Liver (tissue), 9 donors: Measurements from ENCODE around the gene DPP6. TPM values are rescaled to one million over a fixed set of nuclear protein-coding genes. Genes with fewer than 3 reads are reported as not detected.
"Not testable (repeated sequence)": the region's sequence is repeated elsewhere in the genome, so short reads cannot be mapped to it uniquely, and the experiment has no call there.

Experiments used
- DNase-seq: peaks from one replicate; pipeline ENCODE4 v3.0.0-alpha.2; 2017; ENCODE audit warnings: low spot score
- H3K27ac ChIP-seq, 2 donors: one replicate each; pipeline ENCODE4 v1.7.0; 2013; ENCODE audit warnings: inconsistent platforms in 2 of 2, low read length in 2 of 2, control low read depth in 1 of 2, low read depth in 1 of 2, mild to moderate bottlenecking in 1 of 2
- H3K27me3 ChIP-seq, 4 donors: one replicate each; pipeline versions ENCODE4 v1.6.1 to v1.7.0; 2013; ENCODE audit warnings: low read length in 3 of 4, inconsistent platforms in 1 of 4, mild to moderate bottlenecking in 1 of 4, moderate library complexity in 1 of 4; ENCODE audit not compliant: control insufficient read depth in 4 of 4, insufficient read depth in 4 of 4
- H3K36me3 ChIP-seq, 4 donors: one replicate each; pipeline versions ENCODE4 v1.6.1 to v1.7.0; 2013; ENCODE audit warnings: low read length in 3 of 4, mild to moderate bottlenecking in 3 of 4, low read depth in 1 of 4, moderate library complexity in 1 of 4; ENCODE audit not compliant: control insufficient read depth in 4 of 4, insufficient read depth in 3 of 4
- H3K4me1 ChIP-seq, 4 donors: one replicate each; pipeline versions ENCODE4 v1.6.1 to v1.7.0; 2013; ENCODE audit warnings: low read length in 3 of 4, mild to moderate bottlenecking in 3 of 4, moderate library complexity in 1 of 4; ENCODE audit not compliant: control insufficient read depth in 4 of 4, insufficient read depth in 4 of 4
- H3K4me3 ChIP-seq, 3 donors: one replicate each; pipeline versions ENCODE4 v1.6.1 to v1.7.0; 2013; ENCODE audit warnings: low read length in 3 of 3, control low read depth in 1 of 3, low read depth in 1 of 3, mild to moderate bottlenecking in 1 of 3
- H3K9ac ChIP-seq, 2 donors: one replicate each; pipeline ENCODE4 v1.7.0; 2013; ENCODE audit warnings: low read length in 2 of 2, mild to moderate bottlenecking in 2 of 2, moderate library complexity in 2 of 2, control low read depth in 1 of 2, low read depth in 1 of 2
- H3K9me3 ChIP-seq, 4 donors: one replicate each; pipeline versions ENCODE4 v1.6.1 to v1.7.0; 2013; ENCODE audit warnings: low read length in 3 of 4; ENCODE audit not compliant: control insufficient read depth in 4 of 4
- EGR1 ChIP-seq, 2 donors: IDR thresholded peaks; 2 replicates each; pipeline ENCODE4 v1.6.1; 2016 to 2018; ENCODE audit warnings: antibody characterized with exemption in 2 of 2, low read depth in 2 of 2
- FOXA1 ChIP-seq: IDR thresholded peaks from 2 replicates; pipeline ENCODE4 v1.6.1; 2016; ENCODE audit warnings: antibody characterized with exemption
- FOXA2 ChIP-seq: IDR thresholded peaks from 2 replicates; pipeline ENCODE4 v1.6.1; 2016; ENCODE audit warnings: antibody characterized with exemption
- GABPA ChIP-seq, 2 donors: IDR thresholded peaks in 1 of 2; conservative IDR thresholded peaks in 1 of 2; 2 replicates each; pipeline ENCODE4 v1.6.1; 2016; ENCODE audit warnings: antibody characterized with exemption in 2 of 2, mild to moderate bottlenecking in 1 of 2, moderate library complexity in 1 of 2
- HNF4A ChIP-seq, 2 donors: conservative IDR thresholded peaks; 2 replicates each; pipeline ENCODE4 v1.6.1; 2016; ENCODE audit warnings: antibody characterized with exemption in 2 of 2, mild to moderate bottlenecking in 2 of 2
- HNF4G ChIP-seq: IDR thresholded peaks from 2 replicates; pipeline ENCODE4 v1.6.1; 2016; ENCODE audit warnings: antibody characterized with exemption
- JUND ChIP-seq, 2 donors: IDR thresholded peaks; 2 replicates each; pipeline ENCODE4 v1.6.1; 2016; ENCODE audit warnings: antibody characterized with exemption in 2 of 2
- NR2F2 ChIP-seq: IDR thresholded peaks from 2 replicates; pipeline ENCODE4 v1.6.1; 2016; ENCODE audit warnings: antibody characterized with exemption
- RAD21 ChIP-seq, 2 donors: IDR thresholded peaks; 2 replicates each; pipeline ENCODE4 v1.6.1; 2016; ENCODE audit warnings: antibody characterized with exemption in 2 of 2, mild to moderate bottlenecking in 2 of 2
- RXRA ChIP-seq, 2 donors: IDR thresholded peaks; 2 replicates each; pipeline ENCODE4 v1.6.1; 2017 to 2018; ENCODE audit warnings: antibody characterized with exemption in 2 of 2, mild to moderate bottlenecking in 1 of 2
- SP1 ChIP-seq: IDR thresholded peaks from 2 replicates; pipeline ENCODE4 v1.6.1; 2018; ENCODE audit warnings: antibody characterized with exemption, mild to moderate bottlenecking
- TAF1 ChIP-seq: conservative IDR thresholded peaks from 2 replicates; pipeline ENCODE4 v1.6.1; 2016; ENCODE audit warnings: antibody characterized with exemption, mild to moderate bottlenecking
- YY1 ChIP-seq: IDR thresholded peaks from 2 replicates; pipeline ENCODE4 v1.6.1; 2016; ENCODE audit warnings: antibody characterized with exemption, mild to moderate bottlenecking
- ZBTB33 ChIP-seq: IDR thresholded peaks from 2 replicates; pipeline ENCODE4 v1.6.1; 2016; ENCODE audit warnings: antibody characterized with exemption
- WGBS: extraction: QIAGEN DNeasy Blood & Tissue Kit; methylation state at CpG from one replicate; pipeline ENCODE4 v1.1.7; 2013; 5-methylcytosine and 5-hydroxymethylcytosine counted together
- polyA plus RNA-seq, 2 donors: library from polyadenylated mRNA; stranded (reverse) in 1 of 2; unstranded in 1 of 2; fragments of 200-250 nt in 1 of 2; fragments of >200 nt in 1 of 2; fragmentation: Nextera tagmentation in 1 of 2; extraction: Ambion mirVana in 1 of 2; gene quantifications; one replicate each; pipeline versions ENCODE4 v1.2.1 to v1.2.3, GENCODE V29; 2013 to 2015
- total RNA-seq, 2 donors: library from RNA; depleted of rRNA; stranded (reverse); fragments of >200 nt; gene quantifications; one replicate each; pipeline ENCODE4 v1.2.3, GENCODE V29; 2014
- TF ChIP-seq, protein P1 (sequence below): IDR thresholded peaks from 2 replicates; pipeline ENCODE4 v1.6.1; 2016; ENCODE audit warnings: antibody characterized with exemption, mild to moderate bottlenecking
- TF ChIP-seq, protein P2 (sequence below): IDR thresholded peaks from 2 replicates; pipeline ENCODE4 v1.6.1; 2016; ENCODE audit warnings: antibody characterized with exemption
- TF ChIP-seq, protein P3 (sequence below): IDR thresholded peaks from 2 replicates; pipeline ENCODE4 v1.6.1; 2016; ENCODE audit warnings: antibody characterized with exemption
- donor health status: healthy.
- donor health status: healthy.
- donor health status: healthy.
- donor health status: healthy.
- donor health status: healthy.

Gene DPP6
- total and polyA plus RNA-seq, 4 donors = 0.01 TPM; not detected in 3

DNA sequence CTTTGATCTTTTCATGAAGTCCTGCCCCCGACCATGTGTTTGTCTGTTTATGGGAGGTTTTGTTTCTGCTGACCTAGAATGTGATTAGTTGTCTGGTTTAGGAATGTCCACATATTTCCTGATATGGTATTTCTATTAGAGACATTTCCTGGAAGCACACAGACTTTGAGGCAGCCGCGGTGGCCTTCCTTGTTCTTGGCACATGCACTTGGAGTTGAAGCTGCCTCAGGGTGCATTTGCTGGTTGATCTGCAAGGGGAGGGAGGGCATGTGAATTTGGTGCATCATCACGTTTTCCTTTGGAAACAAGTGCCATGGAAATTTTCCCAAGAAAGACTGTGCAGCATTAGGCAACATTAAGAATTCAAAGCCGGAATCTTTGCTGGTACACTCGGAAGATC is 622.0 kb downstream of the DPP6 start:
- Histone ChIP-seq H3K4me1 (no peaks in the 10 kb centered on the region), H3K27ac (no peak overlapping the region), H3K27me3 (no peaks in the 10 kb centered on the region), H3K9me3 (no peaks in the 10 kb centered on the region), H3K36me3 (no peaks in the 10 kb centered on the region), H3K9ac (no peak overlapping the region), H3K4me3 (no peak overlapping the region)
- no peak for TF ChIP-seq NR2F2
- no peak for TF ChIP-seq GABPA (IDR thresholded peaks at IDR 0.05 in 1 of 2, conservative IDR thresholded peaks at IDR 0.05 in 1 of 2)
- TF ChIP-seq ZBTB33 = no peak
- TF ChIP-seq YY1 = no peak
- TF ChIP-seq HNF4G = no peak
- TF ChIP-seq RXRA (IDR thresholded peaks at IDR 0.05) = no peak
- no peak for TF ChIP-seq JUND (IDR thresholded peaks at IDR 0.05)
- no peak for TF ChIP-seq FOXA2
- TF ChIP-seq TAF1 = no peak
- TF ChIP-seq HNF4A (conservative IDR thresholded peaks at IDR 0.05) = no peak
- no peak for TF ChIP-seq EGR1 (IDR thresholded peaks at IDR 0.05; ENCODE audit: low read depth in 2 of 2)
- TF ChIP-seq, protein P1, sequence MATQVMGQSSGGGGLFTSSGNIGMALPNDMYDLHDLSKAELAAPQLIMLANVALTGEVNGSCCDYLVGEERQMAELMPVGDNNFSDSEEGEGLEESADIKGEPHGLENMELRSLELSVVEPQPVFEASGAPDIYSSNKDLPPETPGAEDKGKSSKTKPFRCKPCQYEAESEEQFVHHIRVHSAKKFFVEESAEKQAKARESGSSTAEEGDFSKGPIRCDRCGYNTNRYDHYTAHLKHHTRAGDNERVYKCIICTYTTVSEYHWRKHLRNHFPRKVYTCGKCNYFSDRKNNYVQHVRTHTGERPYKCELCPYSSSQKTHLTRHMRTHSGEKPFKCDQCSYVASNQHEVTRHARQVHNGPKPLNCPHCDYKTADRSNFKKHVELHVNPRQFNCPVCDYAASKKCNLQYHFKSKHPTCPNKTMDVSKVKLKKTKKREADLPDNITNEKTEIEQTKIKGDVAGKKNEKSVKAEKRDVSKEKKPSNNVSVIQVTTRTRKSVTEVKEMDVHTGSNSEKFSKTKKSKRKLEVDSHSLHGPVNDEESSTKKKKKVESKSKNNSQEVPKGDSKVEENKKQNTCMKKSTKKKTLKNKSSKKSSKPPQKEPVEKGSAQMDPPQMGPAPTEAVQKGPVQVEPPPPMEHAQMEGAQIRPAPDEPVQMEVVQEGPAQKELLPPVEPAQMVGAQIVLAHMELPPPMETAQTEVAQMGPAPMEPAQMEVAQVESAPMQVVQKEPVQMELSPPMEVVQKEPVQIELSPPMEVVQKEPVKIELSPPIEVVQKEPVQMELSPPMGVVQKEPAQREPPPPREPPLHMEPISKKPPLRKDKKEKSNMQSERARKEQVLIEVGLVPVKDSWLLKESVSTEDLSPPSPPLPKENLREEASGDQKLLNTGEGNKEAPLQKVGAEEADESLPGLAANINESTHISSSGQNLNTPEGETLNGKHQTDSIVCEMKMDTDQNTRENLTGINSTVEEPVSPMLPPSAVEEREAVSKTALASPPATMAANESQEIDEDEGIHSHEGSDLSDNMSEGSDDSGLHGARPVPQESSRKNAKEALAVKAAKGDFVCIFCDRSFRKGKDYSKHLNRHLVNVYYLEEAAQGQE = no peak
- TF ChIP-seq, protein P2, sequence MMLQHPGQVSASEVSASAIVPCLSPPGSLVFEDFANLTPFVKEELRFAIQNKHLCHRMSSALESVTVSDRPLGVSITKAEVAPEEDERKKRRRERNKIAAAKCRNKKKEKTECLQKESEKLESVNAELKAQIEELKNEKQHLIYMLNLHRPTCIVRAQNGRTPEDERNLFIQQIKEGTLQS = no peak
- no peak for TF ChIP-seq SP1
- 69% methylated on average over 6 of the region's 6 CpGs for WGBS
- no peak for DNase-seq

DNA sequence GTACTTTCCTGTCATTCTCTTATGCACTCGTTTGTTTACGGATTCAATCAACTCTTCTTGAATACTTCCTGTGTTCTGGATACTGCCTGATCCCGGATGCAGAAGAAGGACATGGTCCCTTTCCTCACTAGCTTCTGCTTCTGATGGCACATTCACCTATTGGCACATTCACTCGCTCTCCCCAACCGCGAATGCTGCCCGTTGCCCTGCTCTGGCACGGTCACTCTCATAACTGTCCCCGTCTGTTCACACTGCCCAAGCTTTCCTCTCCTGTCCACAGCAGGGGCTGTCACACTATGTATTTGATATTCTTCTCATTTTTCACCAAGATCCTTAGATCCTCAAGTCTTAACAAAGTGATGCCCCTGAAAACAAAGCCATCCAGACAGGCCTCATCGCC is 623.4 kb downstream of the DPP6 start:
- 87% methylated on average over 10 of the region's 10 CpGs for WGBS
- Histone ChIP-seq H3K36me3 (no peaks in the 10 kb centered on the region), H3K4me3 (no peak overlapping the region), H3K4me1 (no peaks in the 10 kb centered on the region), H3K9ac (no peak overlapping the region), H3K27me3 (no peaks in the 10 kb centered on the region), H3K27ac (no peak overlapping the region), H3K9me3 (no peaks in the 10 kb centered on the region)
- DNase-seq = no peak
- no peak for TF ChIP-seq FOXA1
- TF ChIP-seq RXRA (IDR thresholded peaks at IDR 0.05) = no peak
- no peak for TF ChIP-seq RAD21 (IDR thresholded peaks at IDR 0.05)
- TF ChIP-seq GABPA (IDR thresholded peaks at IDR 0.05 in 1 of 2, conservative IDR thresholded peaks at IDR 0.05 in 1 of 2) = no peak
- TF ChIP-seq, protein P2 = no peak
- TF ChIP-seq JUND (IDR thresholded peaks at IDR 0.05) = no peak
- no peak for TF ChIP-seq HNF4G
- no peak for TF ChIP-seq EGR1 (IDR thresholded peaks at IDR 0.05; ENCODE audit: low read depth in 2 of 2)
- TF ChIP-seq, protein P3, sequence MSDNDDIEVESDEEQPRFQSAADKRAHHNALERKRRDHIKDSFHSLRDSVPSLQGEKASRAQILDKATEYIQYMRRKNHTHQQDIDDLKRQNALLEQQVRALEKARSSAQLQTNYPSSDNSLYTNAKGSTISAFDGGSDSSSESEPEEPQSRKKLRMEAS = no peak

DNA sequence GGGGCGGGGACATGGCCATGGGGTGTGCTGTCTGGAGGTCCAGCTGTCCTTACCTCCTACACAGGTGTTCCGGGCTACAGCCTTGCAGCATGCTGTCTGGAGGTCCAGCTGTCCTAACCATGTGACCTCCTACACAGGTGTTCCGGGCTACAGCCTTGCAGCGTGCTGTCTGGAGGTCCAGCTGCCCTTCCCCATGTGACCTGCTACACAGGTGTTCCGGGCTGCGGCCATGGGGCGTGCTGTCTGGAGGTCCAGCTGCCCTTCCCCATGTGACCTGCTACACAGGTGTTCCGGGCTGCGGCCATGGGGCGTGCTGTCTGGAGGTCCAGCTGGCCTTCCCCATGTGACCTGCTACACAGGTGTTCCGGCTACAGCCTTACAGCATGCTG is 623.8 kb downstream of the DPP6 start:
- H3K9me3 ChIP-seq, H3K4me3 ChIP-seq, H3K27ac ChIP-seq, H3K27me3 ChIP-seq, H3K9ac ChIP-seq, H3K4me1 ChIP-seq, DNase-seq, H3K36me3 ChIP-seq: not testable (repeated sequence)
- WGBS = 83% methylated on average over 11 of the region's 11 CpGs
